ENCODE measurements around the gene SLC24A4.

Gene SLC24A4

GRCh38 chr14:92340071-92340470 is 17.1 kb downstream of the SLC24A4 start:
- TF ChIP-seq, protein P1, sequence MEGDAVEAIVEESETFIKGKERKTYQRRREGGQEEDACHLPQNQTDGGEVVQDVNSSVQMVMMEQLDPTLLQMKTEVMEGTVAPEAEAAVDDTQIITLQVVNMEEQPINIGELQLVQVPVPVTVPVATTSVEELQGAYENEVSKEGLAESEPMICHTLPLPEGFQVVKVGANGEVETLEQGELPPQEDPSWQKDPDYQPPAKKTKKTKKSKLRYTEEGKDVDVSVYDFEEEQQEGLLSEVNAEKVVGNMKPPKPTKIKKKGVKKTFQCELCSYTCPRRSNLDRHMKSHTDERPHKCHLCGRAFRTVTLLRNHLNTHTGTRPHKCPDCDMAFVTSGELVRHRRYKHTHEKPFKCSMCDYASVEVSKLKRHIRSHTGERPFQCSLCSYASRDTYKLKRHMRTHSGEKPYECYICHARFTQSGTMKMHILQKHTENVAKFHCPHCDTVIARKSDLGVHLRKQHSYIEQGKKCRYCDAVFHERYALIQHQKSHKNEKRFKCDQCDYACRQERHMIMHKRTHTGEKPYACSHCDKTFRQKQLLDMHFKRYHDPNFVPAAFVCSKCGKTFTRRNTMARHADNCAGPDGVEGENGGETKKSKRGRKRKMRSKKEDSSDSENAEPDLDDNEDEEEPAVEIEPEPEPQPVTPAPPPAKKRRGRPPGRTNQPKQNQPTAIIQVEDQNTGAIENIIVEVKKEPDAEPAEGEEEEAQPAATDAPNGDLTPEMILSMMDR (conservative IDR thresholded peaks at IDR 0.05; ENCODE audit: control insufficient read depth, insufficient read depth, low read depth, low read length), result no peak
- DNase-seq (ENCODE audit: low read depth), result no peak

GRCh38 chr14:92340931-92341330 is 18.0 kb downstream of the SLC24A4 start:
- DNase-seq (ENCODE audit: low read depth), result no peak
- TF ChIP-seq, protein P1 (conservative IDR thresholded peaks at IDR 0.05; ENCODE audit: control insufficient read depth, insufficient read depth, low read depth, low read length), result no peak
- H3K4me3 ChIP-seq (ENCODE audit: control insufficient read depth, low read depth, low read length), result no peak overlapping the region

More at GRCh38 chr14:92340071-92340470, 17.1 kb downstream of the SLC24A4 start:
- H3K4me3 ChIP-seq (ENCODE audit: control insufficient read depth, low read depth, low read length), result no peak overlapping the region

GRCh38 chr14:92341791-92342190 is 18.8 kb downstream of the SLC24A4 start:
- no peak for DNase-seq (ENCODE audit: low read depth)
- TF ChIP-seq, protein P1 (conservative IDR thresholded peaks at IDR 0.05; ENCODE audit: control insufficient read depth, insufficient read depth, low read depth, low read length), result no peak

GRCh38 chr14:92348154-92348553 is 25.2 kb downstream of the SLC24A4 start:
- DNase-seq (ENCODE audit: low read depth), result no peak
- H3K4me3 ChIP-seq (ENCODE audit: control insufficient read depth, low read depth, low read length), result no peak overlapping the region
- TF ChIP-seq, protein P1 (conservative IDR thresholded peaks at IDR 0.05; ENCODE audit: control insufficient read depth, insufficient read depth, low read depth, low read length), result no peak

More at GRCh38 chr14:92341791-92342190, 18.8 kb downstream of the SLC24A4 start:
- H3K4me3 ChIP-seq (ENCODE audit: control insufficient read depth, low read depth, low read length), result no peak overlapping the region

DNA sequence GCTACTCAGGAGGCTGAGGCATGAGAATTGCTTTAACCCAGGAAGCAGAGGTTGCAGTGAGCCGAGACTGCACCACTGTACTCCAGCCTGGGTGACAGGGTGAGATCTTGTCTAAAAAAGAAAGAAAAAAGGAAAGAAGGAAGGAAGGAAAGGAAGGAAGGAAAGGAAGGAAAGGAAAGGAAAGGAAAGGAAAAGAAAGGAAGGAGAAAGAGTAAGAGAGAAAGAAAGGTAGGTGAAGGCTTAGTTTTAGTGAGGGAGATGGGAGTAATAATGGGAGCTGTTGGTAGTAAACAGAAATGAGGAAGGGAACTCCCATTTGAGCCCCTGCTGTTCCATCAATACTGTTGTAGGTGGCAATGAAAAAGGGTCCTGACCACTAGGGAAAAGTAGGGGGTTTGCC is 28.8 kb downstream of the SLC24A4 start:
- DNase-seq (ENCODE audit: low read depth), result no peak
- H3K4me3 ChIP-seq (ENCODE audit: control insufficient read depth, low read depth, low read length), result no peak overlapping the region
- TF ChIP-seq, protein P1 (conservative IDR thresholded peaks at IDR 0.05; ENCODE audit: control insufficient read depth, insufficient read depth, low read depth, low read length), result no peak

DNA sequence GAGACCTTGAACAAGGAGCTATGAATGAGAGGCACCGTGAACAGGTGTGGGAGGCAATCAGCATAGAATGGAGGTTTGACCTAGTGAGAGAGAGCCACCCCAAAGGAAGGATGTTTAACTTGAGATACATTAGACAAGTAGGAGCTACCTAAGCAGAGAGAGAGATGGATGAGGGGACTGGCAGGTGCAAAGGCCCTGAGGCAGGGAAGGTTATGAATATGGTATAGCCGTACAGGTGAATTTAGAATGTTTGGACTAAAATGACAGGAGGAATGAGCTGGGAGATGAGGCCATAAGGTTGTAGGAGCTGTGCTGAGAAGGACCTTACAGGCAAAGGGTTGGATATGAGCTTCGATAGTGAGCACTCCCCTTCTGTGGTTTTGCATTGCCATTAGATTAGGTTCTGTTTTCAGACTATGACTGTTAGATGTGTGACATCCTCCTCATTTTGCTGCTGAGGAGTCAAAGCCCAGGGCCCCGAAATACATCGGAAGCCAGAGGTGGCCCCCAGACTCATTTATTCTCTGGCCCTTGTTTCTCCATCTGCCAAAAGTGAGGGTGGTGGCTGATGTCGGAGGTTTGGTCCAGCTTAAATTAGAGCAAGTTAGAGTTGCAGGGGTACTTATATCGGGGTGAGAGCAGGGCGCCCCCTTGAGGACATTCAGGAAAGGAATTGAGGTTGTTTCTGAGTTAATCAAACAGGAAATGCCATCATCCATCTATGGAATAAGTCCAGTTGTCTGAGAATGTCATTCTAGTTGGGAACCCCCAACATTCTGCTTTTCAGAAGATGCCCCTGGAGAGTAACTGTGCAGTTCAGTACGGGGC is 29.4 kb downstream of the SLC24A4 start:
- peak; percentile 46 for DNase-seq (ENCODE audit: low read depth)
- no peak overlapping the region for H3K4me3 ChIP-seq (ENCODE audit: control insufficient read depth, low read depth, low read length)
- TF ChIP-seq, protein P1 (conservative IDR thresholded peaks at IDR 0.05; ENCODE audit: control insufficient read depth, insufficient read depth, low read depth, low read length), result peak; percentile 46

Data from fibroblast of mammary gland (primary cell).